ENCODE data around the gene FAAP100.
A peak's percentile ranks its signal among the peaks of the same experiment; 100 is the strongest.

The FAAP100 gene

DNA sequence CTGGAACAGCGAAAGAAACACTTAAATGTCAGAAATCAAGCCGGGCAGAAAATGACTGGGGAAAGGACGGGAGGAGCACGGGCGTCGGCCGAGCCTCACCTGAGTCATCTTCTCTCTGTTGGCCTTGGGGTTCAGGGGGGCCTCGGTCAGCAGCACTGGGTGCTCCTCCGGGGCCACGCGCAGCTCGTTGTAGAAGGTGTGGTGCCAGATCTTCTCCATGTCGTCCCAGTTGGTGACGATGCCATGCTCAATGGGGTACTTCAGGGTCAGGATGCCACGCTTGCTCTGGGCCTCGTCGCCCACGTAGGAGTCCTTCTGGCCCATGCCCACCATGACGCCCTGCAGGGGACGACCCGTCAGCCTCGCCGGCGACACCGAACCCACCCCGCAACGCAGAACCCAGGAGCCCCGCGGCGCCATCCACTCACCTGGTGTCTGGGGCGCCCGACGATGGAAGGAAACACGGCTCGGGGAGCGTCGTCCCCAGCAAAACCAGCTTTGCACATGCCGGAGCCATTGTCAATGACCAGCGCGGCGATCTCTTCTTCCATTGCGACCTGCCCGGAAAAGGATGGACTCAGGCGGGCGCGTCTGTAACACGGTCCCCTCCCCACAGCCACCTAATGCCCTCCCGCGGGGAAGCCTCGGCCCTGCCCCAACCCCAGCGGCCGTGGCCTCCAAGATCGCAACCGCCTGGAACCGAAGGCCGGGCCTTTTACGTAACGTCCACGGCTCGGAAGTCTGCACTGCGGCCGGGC, 40.2 kb downstream of the FAAP100 start:
- DNase-seq: peak; percentile 53

DNA sequence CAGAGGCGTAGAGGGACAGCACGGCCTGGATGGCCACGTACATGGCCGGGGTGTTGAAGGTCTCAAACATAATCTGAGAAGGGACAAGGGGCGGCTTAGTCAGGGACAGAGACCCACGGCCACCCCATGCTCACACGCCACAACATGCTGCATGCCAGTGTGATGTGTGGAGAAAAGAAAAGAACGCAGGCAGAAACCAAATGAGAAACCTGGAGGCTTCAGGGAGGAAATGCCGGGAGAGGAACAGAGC, 40.7 kb downstream of the FAAP100 start:
- no peak for DNase-seq

DNA sequence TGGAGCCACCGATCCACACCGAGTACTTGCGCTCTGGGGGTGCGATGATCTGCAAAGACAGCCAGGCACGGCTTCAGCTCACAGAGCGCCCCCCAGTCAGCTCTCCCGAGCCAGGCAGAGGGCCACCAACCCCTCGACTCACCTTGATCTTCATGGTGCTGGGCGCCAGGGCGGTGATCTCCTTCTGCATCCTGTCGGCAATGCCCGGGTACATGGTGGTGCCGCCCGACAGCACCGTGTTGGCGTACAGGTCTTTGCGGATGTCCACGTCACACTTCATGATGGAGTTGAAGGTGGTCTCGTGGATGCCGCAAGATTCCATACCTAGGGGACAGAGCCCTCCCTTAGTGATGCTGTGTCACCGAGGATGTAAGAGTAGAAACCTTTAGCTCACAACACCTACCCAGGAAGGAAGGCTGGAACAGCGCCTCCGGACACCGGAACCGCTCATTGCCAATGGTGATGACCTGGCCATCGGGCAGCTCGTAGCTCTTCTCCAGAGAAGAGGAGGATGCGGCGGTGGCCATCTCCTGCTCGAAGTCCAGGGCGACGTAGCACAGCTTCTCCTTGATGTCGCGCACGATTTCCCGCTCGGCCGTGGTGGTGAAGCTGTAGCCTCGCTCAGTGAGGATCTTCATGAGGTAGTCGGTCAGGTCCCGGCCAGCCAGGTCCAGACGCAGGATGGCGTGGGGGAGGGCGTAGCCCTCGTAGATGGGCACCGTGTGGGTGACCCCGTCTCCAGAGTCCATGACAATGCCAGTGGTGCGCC, 41.2 kb downstream of the FAAP100 start:
- peak; percentile 48 for DNase-seq

DNA sequence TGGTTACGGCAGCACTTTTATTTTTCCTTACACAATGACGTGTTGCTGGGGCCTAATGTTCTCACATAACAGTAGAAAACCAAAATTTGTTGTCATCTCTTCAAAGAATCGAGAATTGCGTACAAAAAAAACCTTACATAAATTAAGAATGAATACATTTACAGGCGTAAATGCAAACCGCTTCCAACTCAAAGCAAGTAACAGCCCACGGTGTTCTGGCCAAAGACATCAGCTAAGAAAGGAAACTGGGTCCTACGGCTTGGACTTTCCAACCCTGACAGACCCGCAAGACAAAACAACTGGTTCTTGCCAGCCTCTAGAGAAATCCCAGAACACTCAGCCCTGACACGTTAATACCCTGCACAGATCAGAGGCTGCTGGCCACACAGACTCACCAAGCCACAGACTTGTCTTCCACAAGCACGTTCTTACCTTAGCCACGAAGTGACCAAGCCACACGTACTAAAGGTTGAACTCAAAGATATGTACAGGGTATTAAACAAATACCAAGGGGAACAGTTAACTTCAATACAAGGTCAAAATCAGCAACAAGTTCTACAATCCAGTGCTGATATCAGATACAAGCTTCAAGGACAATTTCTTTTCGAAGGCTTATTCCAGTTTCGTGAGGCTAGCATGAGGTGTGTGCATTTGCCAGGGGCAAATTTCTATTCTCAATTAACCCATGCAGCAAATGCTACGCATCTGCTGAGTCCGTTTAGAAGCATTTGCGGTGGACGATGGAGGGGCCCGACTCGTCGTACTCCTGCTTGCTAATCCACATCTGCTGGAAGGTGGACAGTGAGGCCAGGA, 42.0 kb downstream of the FAAP100 start:
- peak; percentile 13 for DNase-seq

DNA sequence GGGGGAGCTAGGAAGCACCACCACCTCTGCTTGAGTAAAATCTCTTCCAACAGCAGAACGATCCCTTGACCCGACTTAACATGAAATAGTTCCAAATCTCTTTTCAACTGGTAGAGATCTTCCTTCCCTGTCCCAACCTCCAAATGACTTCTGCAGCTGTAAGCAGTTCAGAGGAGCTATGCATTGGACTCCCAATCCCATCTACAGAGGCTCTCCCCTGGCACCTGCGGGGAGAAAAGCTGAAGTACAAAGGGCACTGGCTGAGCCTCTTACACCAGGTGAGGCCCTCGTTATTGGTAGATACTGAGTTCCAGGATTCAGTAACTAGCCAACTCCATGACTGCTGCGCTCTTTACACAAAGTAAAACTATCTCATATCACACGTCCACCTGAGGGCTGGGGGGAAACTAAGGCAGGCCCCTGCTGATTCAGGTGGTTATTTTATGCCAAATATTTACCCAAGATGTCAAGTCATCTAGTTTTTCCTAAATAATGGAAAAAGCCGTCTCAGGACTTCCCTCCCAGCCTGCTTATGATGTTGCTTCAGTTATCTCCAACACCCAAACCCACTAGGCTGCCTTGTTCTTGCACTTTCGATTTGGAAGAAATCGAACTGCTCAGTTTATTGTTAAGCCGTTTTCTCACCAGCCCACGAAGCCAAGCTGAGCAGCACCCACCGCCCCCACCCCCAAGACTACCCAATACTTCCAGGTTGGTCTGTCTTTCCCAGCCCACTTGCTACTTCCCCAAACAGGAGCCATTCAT, 42.8 kb downstream of the FAAP100 start:
- peak; percentile 25 for DNase-seq

DNA sequence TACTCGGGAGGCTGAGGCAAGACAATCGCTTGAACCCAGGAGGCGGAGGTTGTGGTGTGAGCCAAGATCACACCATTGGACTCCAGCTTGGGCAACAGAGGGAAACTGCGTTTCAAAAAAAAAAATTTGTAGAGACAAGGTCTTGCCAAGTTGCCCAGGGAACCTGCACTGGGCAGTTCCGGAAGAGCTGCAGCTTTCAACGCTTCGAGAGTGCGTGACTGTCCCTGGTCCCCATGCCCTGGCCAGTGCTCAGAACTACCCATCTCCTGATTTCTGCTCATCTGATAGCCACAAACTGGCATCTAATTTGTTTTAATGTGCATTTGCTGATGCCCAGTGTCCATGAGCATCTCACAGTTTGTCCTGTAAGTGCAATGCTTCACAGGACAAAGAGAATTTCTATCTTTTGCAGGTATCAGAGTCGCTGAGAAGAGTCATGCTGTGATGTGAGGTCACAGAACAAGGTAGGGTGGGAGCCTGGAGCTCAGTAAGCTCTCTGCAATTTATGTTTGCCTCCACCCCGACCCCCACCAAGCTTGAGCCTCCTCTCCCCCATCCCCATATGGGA, 43.4 kb downstream of the FAAP100 start:
- DNase-seq: peak; percentile 16

DNA sequence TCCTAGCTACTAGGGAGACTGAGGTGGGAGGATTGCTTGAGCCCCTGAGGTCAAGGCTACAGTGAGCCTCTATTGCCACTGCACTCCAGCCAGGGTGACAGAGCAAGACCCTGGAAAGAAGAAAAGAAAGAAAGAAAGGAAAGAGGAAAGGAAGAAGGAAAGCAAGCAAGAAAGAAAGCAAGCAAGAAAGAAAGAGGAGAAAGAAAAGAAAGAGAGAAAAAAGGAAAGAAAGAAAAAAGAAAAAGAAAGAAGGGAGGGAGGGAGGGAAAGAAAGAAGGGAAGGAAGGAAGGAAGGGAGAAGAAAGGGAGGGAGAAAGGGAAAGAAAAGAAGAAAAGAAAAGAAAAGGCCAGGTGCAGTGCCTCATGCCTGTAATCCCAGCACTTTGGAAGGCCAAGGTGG, 48.5 kb downstream of the FAAP100 start:
- no peak for DNase-seq

DNA sequence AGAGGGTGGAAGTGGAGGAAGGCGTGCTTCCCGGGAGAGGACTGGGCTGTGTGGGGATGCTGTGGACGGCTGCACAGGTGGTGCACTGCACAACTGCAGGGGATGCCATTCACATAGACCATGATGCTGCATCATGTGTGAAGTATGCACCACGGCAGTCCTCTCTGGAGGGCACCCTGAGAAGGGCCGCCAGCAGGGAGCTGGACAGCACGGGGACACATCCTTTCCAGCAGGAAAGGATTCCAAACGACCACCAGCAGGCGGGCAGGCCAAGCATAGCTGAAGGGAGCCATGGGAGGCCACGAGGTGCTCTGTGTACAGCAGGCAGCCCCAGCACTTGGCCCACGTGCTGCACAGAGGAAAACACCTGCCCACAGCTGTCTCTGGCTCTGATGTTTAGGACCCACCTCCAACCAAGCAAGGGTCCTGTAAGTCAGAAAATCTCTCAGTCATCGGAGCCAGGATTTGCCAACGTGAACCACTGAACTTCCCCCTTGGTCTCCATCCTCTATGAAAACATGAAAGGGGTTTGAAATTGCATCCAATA, 49.6 kb downstream of the FAAP100 start:
- DNase-seq: no peak

DNA sequence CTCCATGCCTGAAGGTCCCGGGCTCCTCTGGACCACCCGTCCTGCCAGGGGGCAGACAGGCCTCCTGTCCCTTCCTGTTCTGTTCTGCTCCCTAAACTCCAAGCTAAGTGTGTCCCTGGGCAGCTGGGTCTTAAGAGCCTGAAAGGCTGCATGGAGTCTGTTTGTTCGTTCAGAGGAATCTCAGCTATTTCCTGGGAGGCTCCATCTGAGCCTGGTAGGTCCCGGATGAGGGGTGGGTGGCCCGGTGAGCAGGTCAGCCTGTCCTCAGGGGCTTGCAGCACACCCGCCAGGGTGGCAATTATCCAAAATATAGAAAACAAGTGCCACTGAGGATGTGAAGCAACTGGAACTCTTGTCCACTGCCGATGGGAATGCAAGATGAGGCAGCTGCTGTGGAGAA, 52.1 kb downstream of the FAAP100 start:
- no peak for DNase-seq

DNA sequence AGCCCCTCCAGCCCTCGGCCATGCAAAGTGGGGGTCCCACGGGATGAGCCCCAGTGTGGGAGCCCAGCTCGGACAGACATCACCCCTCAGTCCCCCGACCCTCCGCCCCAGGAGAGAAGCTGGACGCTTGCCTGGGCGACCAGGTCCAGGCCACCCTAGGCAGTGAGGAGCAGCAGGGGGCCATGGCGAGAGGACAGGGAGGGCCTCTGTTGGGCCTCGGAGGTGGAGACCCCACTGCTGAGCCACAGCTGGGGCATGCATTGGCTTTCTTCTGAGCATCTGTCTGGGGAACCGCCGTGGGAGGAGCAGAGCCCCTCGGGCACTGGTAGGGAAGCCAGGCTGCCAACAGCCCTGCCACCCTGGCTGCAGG, 52.6 kb downstream of the FAAP100 start:
- DNase-seq: no peak

DNA sequence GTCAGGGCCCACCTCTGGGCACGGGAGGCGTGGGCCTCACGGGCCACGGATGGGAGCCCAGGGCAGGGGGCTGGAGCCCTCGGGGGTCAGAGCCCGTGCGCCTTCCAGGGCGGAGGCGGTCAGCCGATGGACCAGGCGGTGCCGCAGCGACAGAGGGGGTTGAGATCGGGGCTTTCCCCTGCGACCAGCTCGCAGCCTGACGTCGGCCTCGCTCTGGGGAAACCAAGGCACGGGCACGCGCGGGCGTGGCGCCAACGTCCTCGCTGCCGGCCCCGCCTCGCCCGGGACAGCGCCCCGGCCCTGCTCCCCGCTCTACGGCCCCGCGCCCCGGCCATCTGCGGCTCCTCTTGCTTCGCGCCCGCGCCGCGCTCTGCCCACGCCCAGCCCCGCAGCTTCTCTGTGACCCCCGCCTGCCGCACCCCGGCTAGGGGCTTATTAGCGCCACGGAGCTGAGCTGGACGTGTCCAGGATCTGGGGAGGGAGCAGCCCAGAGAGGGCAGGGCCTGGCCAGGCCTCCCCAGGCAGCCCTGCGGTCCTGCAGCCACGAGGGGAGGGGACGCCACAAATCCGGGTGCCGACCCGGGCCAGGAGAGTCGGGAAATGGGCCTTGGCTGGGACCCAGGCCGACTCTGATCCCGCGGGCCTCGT, 53.1 kb downstream of the FAAP100 start:
- no peak for DNase-seq

DNA sequence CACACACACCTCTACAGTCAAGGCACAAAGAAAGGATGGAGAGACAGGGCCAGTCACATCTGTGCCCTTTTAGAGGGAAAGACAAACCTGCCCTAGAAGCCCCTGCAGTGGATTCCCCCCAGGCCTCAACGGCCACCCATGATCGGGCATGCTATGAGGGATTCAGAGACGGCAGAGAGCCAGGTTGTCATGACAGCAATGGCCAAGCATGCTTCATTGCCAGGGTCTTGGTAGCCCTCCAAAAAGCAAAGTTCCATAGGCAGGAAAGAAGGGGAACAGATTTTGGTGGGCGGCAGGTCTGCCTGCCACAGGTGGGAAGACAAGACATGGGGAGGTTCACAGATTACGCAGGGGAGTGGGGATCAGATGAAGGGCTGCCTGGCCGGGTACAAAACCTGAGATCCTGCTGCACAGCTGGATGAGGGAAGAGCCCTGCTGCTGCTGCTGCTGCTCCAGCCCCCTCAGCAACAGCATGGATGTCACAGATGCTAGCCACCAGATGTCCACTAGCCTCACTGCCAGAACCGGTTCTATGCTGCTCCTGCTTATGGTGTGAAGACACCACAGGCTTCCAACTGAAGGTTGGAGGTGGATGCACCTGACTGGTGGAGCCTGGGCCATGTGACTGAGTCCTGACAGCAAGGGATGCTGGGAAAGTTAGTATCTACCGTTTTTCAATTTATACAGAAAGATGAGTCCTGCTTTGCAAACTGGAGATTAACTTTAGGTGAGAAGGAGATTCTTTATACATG, 57.4 kb downstream of the FAAP100 start:
- peak; percentile 8 for DNase-seq

DNA sequence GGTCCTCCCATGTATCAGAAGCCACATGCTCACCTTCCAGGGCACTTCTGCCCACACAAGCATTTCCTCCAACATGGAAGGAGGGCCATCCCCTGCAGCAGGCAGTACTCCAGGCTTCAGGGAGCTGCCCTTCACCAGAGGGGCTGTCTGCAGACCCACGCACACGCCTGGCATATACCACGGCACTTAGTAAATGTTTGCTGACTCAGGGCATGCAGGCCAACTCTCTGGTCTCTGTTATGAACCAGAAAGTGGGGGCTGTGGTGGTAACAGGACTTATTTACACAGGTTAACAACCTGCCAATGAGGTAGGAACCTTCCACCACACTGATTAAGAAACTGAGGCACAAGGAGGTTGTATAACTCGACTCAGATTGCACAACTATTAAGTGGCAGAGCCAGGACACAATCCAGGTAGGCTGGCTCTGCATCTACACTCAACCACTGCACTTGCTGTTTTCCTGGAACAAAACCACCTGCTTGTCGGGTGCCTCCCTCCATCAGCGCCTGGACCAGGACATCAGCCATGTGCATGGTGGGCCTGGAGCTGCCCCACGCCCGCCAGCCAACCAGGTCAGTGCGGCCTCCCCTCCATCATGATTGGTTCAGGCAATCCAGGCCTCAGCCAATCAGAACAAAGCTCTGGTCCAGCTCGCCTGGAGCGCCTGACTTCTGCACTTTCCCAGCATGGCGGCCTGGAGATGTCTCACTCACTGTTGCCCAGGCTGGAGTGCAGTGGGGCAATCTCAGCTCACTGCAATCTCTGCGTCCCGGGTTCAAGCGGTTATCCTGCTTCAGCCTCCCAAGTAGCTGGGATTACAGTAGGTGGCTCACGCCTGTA, 58.7 kb downstream of the FAAP100 start:
- no peak for DNase-seq

DNA sequence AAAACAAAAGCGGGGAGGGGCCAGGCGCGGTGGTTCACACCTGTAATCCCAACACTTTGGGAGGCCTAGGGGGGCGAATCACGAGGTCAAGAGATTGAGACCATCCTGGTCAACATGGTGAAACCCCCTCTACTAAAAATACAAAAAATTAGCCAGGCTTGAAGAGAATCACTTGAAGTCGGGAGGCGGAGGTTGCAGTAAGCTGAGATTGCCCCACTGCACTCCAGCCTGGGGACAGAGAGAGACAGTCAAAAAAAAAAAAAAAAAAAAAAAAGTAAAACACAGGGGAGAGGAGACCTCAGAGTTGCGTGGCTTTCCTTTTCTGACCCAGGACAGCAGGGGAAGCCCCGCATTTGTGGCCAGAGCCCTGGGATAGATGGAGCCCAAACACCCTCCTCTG, 59.4 kb downstream of the FAAP100 start:
- no peak for DNase-seq

DNA sequence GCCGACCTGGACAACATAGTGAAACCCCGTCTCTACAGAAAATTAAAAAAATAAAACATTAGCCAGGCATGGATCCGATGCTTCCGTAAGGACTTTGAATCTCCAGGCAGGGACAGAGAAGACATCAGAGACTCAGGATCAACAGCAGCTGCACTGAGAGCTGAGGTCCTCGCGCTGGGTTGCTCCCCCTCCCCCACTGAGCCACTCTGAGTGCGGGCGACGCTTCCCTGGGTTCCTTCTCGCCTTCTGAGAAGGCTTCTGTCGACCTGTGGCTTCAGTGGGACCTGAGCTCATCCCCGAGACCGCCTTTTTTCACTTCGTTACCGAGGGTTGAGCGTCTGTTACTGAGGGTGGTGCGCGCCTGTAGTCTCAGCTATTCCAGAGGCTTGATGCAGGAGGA, 60.0 kb downstream of the FAAP100 start:
- no peak for DNase-seq

DNA sequence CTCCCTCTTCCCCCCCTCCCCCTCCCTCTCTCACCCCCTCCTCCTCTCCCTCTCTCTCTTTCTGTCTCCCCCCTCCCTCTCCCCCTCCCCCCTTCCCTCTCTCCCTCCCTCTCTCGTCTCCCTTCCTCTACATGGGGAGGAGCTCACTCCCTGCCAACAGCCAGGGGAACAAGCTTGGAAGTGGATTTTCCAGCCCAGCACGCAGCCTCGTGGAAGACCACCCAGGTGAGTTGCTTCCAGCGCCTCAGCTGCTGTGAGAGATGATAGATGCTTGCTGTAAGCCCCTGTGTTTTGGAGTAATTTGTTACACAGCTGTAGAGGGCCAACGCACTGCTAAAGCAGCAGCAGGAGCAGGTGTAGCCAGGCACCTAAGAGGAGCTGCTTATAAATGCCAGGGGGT, 60.4 kb downstream of the FAAP100 start:
- no peak for DNase-seq

DNA sequence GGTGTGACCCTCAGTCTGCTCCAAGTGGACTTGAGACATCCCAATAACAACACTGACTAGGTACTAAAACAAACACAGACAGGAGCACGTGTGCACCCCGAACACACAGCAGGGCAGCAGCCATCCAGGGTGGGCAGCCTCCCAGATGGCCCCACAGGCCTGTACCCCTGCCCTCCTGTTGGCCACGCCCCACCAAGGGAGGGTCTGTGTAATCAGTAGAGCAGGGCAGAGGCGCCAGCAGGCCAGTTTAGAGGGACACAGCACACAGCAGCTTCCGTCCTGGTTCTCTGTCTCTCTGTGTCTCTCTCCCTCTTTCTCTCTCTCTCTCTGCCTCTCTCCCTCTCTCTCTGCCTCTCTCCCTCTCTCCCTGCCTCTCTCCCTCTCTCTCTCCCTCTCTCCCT, 61.0 kb downstream of the FAAP100 start:
- peak; percentile 35 for DNase-seq

DNA sequence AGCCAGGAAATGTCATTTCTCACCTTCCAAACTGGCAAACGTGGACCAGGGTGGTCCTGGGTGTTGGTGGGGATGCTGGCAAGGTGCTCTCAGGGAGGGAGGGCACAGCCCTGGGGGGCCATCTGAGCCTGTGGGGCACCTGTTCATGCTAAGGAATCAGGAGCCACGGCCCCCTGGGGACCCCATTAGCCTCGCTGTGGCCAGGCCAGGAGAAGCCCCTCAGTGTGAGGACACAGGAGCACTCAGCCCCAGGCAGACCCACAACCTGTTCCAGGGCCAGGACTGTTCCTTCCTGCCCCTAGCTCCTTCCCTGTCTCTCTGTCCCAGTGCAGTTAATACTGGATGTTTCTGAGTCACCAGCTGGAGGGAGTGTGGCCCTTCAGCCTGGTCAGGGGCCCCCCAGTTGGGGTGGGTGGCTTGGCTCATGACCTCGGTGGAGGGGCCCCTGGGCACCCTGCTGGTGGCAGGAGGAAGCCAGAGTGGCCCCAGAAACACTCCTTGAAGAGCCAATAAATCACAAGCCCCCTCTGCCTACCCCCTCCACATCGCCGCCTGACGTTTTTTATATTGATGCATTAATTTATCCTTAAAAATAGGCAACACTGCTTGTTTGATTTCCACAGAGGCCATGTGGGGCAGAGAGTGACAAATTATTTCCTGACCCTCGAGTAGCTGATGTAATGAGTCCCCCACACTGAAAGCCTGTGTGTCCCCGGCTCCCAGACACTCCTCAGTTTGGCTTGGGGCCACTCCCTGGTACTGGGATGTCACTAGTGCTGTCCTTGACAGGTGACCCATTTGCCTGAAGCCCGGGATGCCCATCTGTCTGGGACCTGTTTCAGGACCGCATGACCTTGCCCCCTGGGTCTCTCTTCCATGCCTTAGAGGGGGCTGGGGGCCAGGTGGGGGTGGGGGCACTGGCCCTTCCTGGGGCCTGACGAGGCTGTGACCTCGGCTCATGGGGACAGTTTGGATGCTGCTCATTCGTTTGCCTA, 61.9 kb downstream of the FAAP100 start:
- peak; percentile 9 for DNase-seq

Measured in right kidney (tissue), 1 donor.